Spleen (tissue), 11 donors: ENCODE results near the gene NR3C1. TPM values are rescaled to one million over a fixed set of nuclear protein-coding genes. Genes with fewer than 3 reads are reported as not detected.

Source experiments
- DNase-seq: peaks from one replicate; pipeline ENCODE4 v3.0.0-alpha.2; 2020
- H3K27ac ChIP-seq, 8 donors: fragments of 200-600 bp; sonication (generic) in 7 of 8; 1 replicate in 4 of 8; 2 replicates in 4 of 8; pipeline versions ENCODE4 v1.5.0 to v1.8.0; 2016 to 2021; ENCODE audit warnings: inconsistent platforms in 4 of 8, mild to moderate bottlenecking in 4 of 8, moderate library complexity in 1 of 8
- H3K27me3 ChIP-seq, 7 donors: fragments of 200-600 bp; sonication (generic) in 6 of 7; replicated peaks in 1 of 7; 1 replicate in 4 of 7; 2 replicates in 3 of 7; pipeline versions ENCODE4 v1.5.0 to v1.8.0; 2016 to 2021; ENCODE audit warnings: inconsistent platforms in 3 of 7, mild to moderate bottlenecking in 1 of 7
- H3K36me3 ChIP-seq, 6 donors: fragments of 200-600 bp; sonication (generic) in 5 of 6; 1 replicate in 4 of 6; 2 replicates in 2 of 6; pipeline versions ENCODE4 v1.5.0 to v1.8.0; 2016 to 2021; ENCODE audit warnings: inconsistent platforms in 2 of 6
- H3K4me1 ChIP-seq, 6 donors: fragments of 200-600 bp; sonication (generic) in 5 of 6; 1 replicate in 3 of 6; 2 replicates in 3 of 6; pipeline versions ENCODE4 v1.5.0 to v1.8.0; 2016 to 2021; ENCODE audit warnings: inconsistent platforms in 3 of 6
- H3K4me3 ChIP-seq, 8 donors: fragments of 200-600 bp; sonication (generic) in 7 of 8; 1 replicate in 4 of 8; 2 replicates in 4 of 8; pipeline versions ENCODE4 v1.5.0 to v1.8.0; 2016 to 2021; ENCODE audit warnings: inconsistent platforms in 4 of 8, mild to moderate bottlenecking in 4 of 8, moderate library complexity in 2 of 8
- H3K9me3 ChIP-seq, 8 donors: fragments of 200-600 bp; sonication (generic) in 7 of 8; 1 replicate in 4 of 8; 2 replicates in 4 of 8; pipeline versions ENCODE4 v1.5.0 to v1.8.0; 2016 to 2021; ENCODE audit warnings: inconsistent platforms in 4 of 8
- POLR2A ChIP-seq, 3 donors: fragments of 450-650 bp; IDR thresholded peaks; one replicate each; pipeline ENCODE4 v1.5.1; 2017; ENCODE audit warnings: antibody characterized with exemption in 3 of 3, mild to moderate bottlenecking in 1 of 3
- POLR2AphosphoS5 ChIP-seq, 3 donors: sonication (generic); formaldehyde crosslinking; IDR thresholded peaks; one replicate each; pipeline ENCODE4 v1.5.1; 2017; ENCODE audit warnings: antibody characterized with exemption in 3 of 3
- WGBS, 5 donors: extraction: QIAGEN DNeasy Blood & Tissue Kit in 3 of 5; methylation state at CpG; one replicate each; pipeline versions ENCODE4 v1.1.5 to v1.1.7; 2013 to 2018; 5-methylcytosine and 5-hydroxymethylcytosine counted together
- intact Hi-C: fragments of 100-400 bp; cut with DNase I; formaldehyde crosslinking; loops from one replicate; pipeline ENCODE4 v1.15.0; 2023; ENCODE audit warnings: low total_unique reads
- polyA plus RNA-seq, 3 donors: library from polyadenylated mRNA; stranded (reverse); fragments of 200-250 nt; gene quantifications; one replicate each; pipeline ENCODE4 v1.2.1, GENCODE V29; 2013
- total RNA-seq, 7 donors: library from RNA; depleted of rRNA in 3 of 7; stranded (reverse); fragments of >200 nt in 3 of 7; fragmentation: NEBNext Ultra II Directional in 4 of 7; extraction: Animal tissue kit (Norgen Biotek cat#: 25700) in 4 of 7; gene quantifications; one replicate each; pipeline versions ENCODE4 v1.1.0 to v1.2.1, GENCODE V29; 2016 to 2021
- TF ChIP-seq, protein P1 (sequence below), 11 experiments: fragments of 200-600 bp in 7 of 11; fragments of 450-650 bp in 4 of 11; sonication (generic) in 4 of 11; IDR thresholded peaks in 8 of 11; conservative IDR thresholded peaks in 3 of 11; 1 replicate in 7 of 11; 2 replicates in 4 of 11; pipeline versions ENCODE4 v1.4.0 to v1.8.0; 2016 to 2021; ENCODE audit warnings: antibody characterized with exemption in 11 of 11, inconsistent platforms in 4 of 11, mild to moderate bottlenecking in 1 of 11
- donor health status: healthy with polysubstance abuse.
- donor health status: DM: no; HTN: no; CAD: no; lungs with moderate emphysema.
- donor health status: DM: no; HTN: no; CAD: no.
- donor health status: Bipolar disorder and iron deficiency.
- donor health status: healthy.
- donor health status: DM: no; HTN: no; CAD: no.
- donor health status: DM: yes; HTN: yes; CAD: no.

NR3C1 gene
- total and polyA plus RNA-seq, 10 donors, result 18.2 to 97.8 (median 71.2) TPM

DNA sequence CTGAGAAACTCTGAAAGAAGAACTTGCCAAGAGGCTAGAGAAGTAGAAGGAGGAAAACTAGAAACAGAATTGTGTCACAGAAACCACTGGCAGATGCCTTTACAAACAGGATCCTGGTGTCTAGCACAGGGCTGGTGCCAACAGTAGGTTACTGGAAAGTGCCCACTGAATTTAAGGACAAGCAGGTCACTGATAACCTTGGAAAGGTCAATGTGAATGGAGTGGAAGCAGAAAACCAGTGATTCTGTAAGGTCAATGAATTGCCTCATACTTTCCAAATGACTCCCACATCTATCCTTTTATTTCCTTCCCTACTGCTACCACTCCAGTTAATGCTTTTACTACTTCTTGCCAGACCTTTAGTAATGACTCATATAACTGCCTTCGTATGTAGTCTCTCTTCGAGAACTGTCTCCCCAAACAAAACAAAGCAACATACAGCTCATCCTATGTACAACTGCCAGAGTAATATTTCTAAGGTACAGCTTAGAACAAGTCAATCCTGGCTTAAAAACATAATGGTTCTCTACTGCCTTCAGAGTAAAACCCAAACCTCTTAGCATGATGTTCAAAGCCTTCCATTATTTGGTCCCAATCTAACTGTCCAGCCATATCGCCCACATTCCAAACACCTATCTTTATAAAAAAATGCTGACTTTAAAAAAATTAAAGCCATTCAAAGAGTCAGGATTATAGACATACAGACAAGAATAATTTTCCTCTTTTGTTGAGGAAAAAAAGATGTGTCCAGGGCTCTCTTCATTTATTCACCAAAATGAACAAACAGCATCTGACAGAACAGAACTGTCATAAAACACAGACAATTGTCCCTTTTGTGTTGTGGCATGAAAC is 52.5 kb downstream of the NR3C1 start:
- DNase-seq, result no peak
- 44 to 64% (median 49%) methylated on average over 3 of the region's 3 CpGs for WGBS, 5 donors
- TF ChIP-seq POLR2AphosphoS5 (IDR thresholded peaks at IDR 0.05), result peak in 1 of 3 donors; percentile 35
- TF ChIP-seq POLR2A (IDR thresholded peaks at IDR 0.05), result no peak
- H3K9me3 ChIP-seq, result no peaks in the 10 kb centered on the region
- intact Hi-C loops, result no loop called here
- H3K4me1 ChIP-seq, result peaks cover 49 to 100% (median 98%) of the 10 kb centered on the region in 6 donors
- H3K27me3 ChIP-seq, result no peaks in the 10 kb centered on the region
- no peak overlapping the region for H3K4me3 ChIP-seq
- H3K27ac ChIP-seq, result peak overlapping the region in 7 of 8 donors; percentile 1 to 63 (median 40)
- no peaks in the 10 kb centered on the region for H3K36me3 ChIP-seq

DNA sequence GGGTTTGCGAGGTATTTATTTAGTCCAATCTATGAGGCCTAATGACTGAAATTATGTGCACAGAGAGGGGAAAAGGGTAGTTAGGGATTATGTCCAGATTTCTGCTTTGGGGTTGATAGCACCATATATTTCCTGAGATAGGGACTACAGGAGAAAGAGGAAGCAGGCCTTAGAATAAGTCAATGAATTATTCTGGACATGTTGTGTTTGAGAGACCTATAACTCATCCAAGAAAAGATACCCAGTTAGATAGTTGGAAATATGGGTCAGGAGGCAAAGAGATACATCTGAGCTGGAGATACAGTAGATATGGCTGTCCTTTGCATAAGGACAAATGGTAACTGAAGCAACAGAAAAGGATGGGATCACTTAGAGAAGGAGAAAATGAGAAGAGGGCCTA is 53.1 kb downstream of the NR3C1 start:
- no peak for DNase-seq
- peak overlapping the region in 7 of 8 donors; percentile 1 to 63 (median 40) for H3K27ac ChIP-seq
- H3K9me3 ChIP-seq, result no peaks in the 10 kb centered on the region
- no peak overlapping the region for H3K4me3 ChIP-seq
- H3K4me1 ChIP-seq, result peaks cover 46 to 100% (median 93%) of the 10 kb centered on the region in 6 donors
- H3K27me3 ChIP-seq, result no peaks in the 10 kb centered on the region
- intact Hi-C loops, result no loop called here
- no peaks in the 10 kb centered on the region for H3K36me3 ChIP-seq
- TF ChIP-seq POLR2AphosphoS5 (IDR thresholded peaks at IDR 0.05) (no peak), POLR2A (IDR thresholded peaks at IDR 0.05) (no peak)
- TF ChIP-seq, protein P1, sequence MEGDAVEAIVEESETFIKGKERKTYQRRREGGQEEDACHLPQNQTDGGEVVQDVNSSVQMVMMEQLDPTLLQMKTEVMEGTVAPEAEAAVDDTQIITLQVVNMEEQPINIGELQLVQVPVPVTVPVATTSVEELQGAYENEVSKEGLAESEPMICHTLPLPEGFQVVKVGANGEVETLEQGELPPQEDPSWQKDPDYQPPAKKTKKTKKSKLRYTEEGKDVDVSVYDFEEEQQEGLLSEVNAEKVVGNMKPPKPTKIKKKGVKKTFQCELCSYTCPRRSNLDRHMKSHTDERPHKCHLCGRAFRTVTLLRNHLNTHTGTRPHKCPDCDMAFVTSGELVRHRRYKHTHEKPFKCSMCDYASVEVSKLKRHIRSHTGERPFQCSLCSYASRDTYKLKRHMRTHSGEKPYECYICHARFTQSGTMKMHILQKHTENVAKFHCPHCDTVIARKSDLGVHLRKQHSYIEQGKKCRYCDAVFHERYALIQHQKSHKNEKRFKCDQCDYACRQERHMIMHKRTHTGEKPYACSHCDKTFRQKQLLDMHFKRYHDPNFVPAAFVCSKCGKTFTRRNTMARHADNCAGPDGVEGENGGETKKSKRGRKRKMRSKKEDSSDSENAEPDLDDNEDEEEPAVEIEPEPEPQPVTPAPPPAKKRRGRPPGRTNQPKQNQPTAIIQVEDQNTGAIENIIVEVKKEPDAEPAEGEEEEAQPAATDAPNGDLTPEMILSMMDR (IDR thresholded peaks at IDR 0.05 in 8 of 11, conservative IDR thresholded peaks at IDR 0.05 in 3 of 11), result no peak
- 72 to 86% (median 79%) methylated on average over 1 of the region's 1 CpG for WGBS, 5 donors

DNA sequence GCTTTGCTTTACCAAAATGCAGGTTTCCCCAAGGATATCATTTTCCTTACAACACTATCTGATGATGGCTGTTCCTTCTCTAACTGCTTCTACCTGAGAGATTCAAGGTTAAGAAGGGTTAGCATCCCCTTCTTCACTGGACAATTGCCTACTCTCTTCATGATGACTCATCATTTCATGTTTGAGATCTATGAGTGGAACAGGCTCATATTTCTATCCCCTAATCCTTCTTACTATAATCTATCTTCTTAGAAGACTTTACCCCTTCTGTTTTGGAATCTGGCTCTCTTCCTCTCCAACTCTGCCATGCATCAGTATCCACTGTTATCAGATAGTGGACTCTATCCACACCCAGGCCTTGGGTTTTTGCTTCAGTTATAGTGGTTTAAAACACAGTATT is 54.3 kb downstream of the NR3C1 start:
- no peak for TF ChIP-seq POLR2AphosphoS5 (IDR thresholded peaks at IDR 0.05)
- TF ChIP-seq, protein P1 (IDR thresholded peaks at IDR 0.05 in 8 of 11, conservative IDR thresholded peaks at IDR 0.05 in 3 of 11), result no peak
- no peak for TF ChIP-seq POLR2A (IDR thresholded peaks at IDR 0.05)
- Histone ChIP-seq H3K27ac (peak overlapping the region in 3 of 8 donors; percentile 6 to 49 (median 19)), H3K9me3 (no peaks in the 10 kb centered on the region), H3K4me3 (no peak overlapping the region), H3K36me3 (peaks cover 0 to 5% (median 0%) of the 10 kb centered on the region in 6 donors), H3K4me1 (peaks cover 35 to 95% (median 81%) of the 10 kb centered on the region in 6 donors), H3K27me3 (no peaks in the 10 kb centered on the region)
- intact Hi-C loops, result no loop called here
- no peak for DNase-seq

DNA sequence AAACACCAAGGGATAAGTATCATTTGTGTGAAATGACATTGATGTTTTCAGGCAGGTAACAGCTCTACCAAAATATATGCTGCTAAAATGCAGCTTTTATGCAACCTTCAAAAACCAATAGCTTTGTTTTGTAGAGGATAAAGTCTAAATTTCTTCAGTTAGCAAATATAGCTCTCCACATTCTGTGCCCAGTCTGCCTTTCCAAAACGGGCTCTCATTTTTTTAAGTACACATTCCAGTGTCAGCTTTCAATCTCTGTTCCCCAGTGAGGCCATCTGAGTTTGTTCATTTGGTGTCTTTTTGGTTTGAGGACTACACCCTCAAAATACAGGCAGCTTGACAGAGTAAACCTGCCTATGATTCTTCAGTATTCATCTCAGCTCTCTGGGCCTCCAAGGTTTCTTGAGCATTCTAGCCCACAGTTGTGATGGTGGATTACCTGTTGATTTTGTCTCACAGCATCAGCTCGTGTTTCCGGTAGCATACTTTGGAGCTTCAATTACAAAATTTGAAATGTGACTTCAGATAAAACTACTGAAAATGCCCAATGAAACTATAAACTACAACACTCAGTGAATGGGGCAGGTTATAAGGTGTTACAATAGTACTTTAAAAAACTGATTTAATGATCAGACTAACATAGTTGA is 55.7 kb downstream of the NR3C1 start:
- H3K27ac ChIP-seq, result peak overlapping the region in 3 of 8 donors; percentile 26 to 41 (median 37)
- 73 to 91% (median 84%) methylated on average over 3 of the region's 3 CpGs for WGBS, 5 donors
- no peak overlapping the region for H3K4me3 ChIP-seq
- no peaks in the 10 kb centered on the region for H3K9me3 ChIP-seq
- H3K4me1 ChIP-seq, result peaks cover 24 to 91% (median 72%) of the 10 kb centered on the region in 6 donors
- H3K36me3 ChIP-seq, result peaks cover 0 to 5% (median 0%) of the 10 kb centered on the region in 6 donors
- no peak for DNase-seq
- H3K27me3 ChIP-seq, result no peaks in the 10 kb centered on the region
- TF ChIP-seq, protein P1 (IDR thresholded peaks at IDR 0.05 in 8 of 11, conservative IDR thresholded peaks at IDR 0.05 in 3 of 11), result no peak
- TF ChIP-seq POLR2A (IDR thresholded peaks at IDR 0.05), result no peak
- TF ChIP-seq POLR2AphosphoS5 (IDR thresholded peaks at IDR 0.05), result no peak
- intact Hi-C loops, result no loop called here
